Nephron progenitor cell (in vitro differentiated cells): ENCODE measurements around the gene GALNT18.

Source experiments
- DNase-seq: peaks from one replicate; pipeline ENCODE4 v3.0.0; 2021
- H3K27ac Mint-ChIP-seq: 2 replicates; pipeline ENCODE4 v1.8.0; 2021; ENCODE audit warnings: mild to moderate bottlenecking, moderate library complexity, mixed read lengths
- H3K27me3 Mint-ChIP-seq: 2 replicates; pipeline ENCODE4 v1.8.0; 2021; ENCODE audit warnings: mild to moderate bottlenecking, low read depth, mixed read lengths; ENCODE audit not compliant: poor library complexity
- H3K36me3 Mint-ChIP-seq: 2 replicates; pipeline ENCODE4 v1.8.0; 2021; ENCODE audit warnings: low read depth, mixed read lengths
- H3K4me1 Mint-ChIP-seq: 2 replicates; pipeline ENCODE4 v1.8.0; 2021; ENCODE audit warnings: mixed read lengths
- H3K4me3 Mint-ChIP-seq: 2 replicates; pipeline ENCODE4 v1.8.0; 2021; ENCODE audit warnings: mild to moderate bottlenecking, moderate library complexity, mixed read lengths
- H3K9me3 Mint-ChIP-seq: 2 replicates; pipeline ENCODE4 v1.8.0; 2021; ENCODE audit warnings: mild to moderate bottlenecking, moderate library complexity, mixed read lengths
- TF ChIP-seq, protein P1 (sequence below): fragments of 200-600 bp; sonication (generic); IDR thresholded peaks from 2 replicates; pipeline ENCODE4 v1.5.0; 2021; ENCODE audit warnings: antibody characterized with exemption

Gene GALNT18

DNA sequence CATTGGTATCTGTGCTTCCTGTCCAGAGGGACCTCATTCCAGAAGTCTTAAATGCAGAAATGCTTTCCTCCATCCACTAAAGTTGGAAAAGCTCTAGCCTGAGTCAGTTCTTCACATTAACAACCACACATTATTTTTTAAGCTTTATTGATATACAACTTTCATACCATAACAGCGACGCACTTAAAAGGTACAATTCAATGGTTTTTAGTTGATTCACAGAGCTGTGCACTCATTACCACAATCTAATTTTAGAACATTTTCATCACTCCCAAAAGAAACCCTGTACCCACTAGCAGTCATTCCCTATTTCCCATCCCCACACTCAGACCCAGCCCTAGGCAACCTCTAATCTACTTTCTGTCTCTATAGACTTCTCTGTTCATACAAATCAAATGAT lies 27.6 kb downstream of the GALNT18 start:
- no peak overlapping the region for H3K27ac Mint-ChIP-seq
- DNase-seq: no peak
- H3K4me3 Mint-ChIP-seq: no peak overlapping the region
- TF ChIP-seq, protein P1, sequence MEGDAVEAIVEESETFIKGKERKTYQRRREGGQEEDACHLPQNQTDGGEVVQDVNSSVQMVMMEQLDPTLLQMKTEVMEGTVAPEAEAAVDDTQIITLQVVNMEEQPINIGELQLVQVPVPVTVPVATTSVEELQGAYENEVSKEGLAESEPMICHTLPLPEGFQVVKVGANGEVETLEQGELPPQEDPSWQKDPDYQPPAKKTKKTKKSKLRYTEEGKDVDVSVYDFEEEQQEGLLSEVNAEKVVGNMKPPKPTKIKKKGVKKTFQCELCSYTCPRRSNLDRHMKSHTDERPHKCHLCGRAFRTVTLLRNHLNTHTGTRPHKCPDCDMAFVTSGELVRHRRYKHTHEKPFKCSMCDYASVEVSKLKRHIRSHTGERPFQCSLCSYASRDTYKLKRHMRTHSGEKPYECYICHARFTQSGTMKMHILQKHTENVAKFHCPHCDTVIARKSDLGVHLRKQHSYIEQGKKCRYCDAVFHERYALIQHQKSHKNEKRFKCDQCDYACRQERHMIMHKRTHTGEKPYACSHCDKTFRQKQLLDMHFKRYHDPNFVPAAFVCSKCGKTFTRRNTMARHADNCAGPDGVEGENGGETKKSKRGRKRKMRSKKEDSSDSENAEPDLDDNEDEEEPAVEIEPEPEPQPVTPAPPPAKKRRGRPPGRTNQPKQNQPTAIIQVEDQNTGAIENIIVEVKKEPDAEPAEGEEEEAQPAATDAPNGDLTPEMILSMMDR: no peak
- peaks cover 7% of the 10 kb centered on the region for H3K27me3 Mint-ChIP-seq
- no peaks in the 10 kb centered on the region for H3K36me3 Mint-ChIP-seq
- H3K4me1 Mint-ChIP-seq: peaks cover 21% of the 10 kb centered on the region
- no peaks in the 10 kb centered on the region for H3K9me3 Mint-ChIP-seq

DNA sequence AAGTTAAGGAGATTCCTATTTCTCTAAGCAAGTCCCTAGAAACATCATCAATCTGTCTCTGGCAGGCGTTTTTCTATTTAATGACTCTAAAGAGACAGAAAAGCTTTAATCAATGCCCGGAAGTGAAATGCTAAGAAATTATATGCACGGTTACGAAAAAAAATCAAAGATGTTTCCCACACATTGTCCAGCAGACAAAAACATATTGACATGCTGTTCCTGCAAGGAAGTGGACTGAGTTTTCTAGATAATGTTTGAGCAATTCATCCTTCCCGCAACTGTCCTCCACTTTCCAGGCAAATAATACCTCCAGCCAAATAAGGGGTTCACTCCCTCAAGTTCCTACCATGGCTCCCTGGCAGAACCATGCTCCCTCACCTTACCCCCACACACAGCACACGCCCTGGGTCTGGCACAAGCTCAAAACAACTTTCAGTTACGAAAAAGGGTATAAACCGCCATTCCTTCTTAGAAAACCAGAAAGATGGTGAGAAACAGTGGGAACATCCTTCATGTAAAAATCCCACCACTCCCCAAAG lies 29.6 kb downstream of the GALNT18 start:
- DNase-seq: no peak
- TF ChIP-seq, protein P1: no peak
- Mint-ChIP-seq H3K4me1 (peaks cover 35% of the 10 kb centered on the region), H3K27ac (no peak overlapping the region), H3K36me3 (no peaks in the 10 kb centered on the region), H3K27me3 (peaks cover 9% of the 10 kb centered on the region), H3K4me3 (no peak overlapping the region), H3K9me3 (no peaks in the 10 kb centered on the region)

DNA sequence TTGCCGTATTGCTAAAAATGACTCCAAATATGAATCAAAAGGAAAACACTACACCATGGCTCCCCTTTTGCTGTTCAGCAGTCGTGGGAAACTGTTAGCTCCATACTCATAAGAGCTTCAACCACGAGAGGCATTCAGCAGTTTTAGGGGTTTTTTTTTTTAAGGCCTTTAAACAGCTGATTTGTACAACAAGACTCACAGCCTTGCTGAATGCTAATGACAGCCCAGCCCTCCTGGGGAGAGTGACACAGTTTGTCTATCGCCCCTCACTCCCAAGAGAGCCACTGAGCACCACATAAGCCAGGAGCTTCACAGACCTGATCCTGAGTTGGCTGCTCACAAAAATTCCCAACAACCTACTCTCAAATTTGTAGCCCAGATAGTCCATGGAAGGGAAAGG lies 32.4 kb downstream of the GALNT18 start:
- peaks cover 36% of the 10 kb centered on the region for H3K4me1 Mint-ChIP-seq
- no peak overlapping the region for H3K4me3 Mint-ChIP-seq
- H3K9me3 Mint-ChIP-seq: no peaks in the 10 kb centered on the region
- DNase-seq: no peak
- no peaks in the 10 kb centered on the region for H3K36me3 Mint-ChIP-seq
- H3K27me3 Mint-ChIP-seq: peaks cover 9% of the 10 kb centered on the region
- H3K27ac Mint-ChIP-seq: peak overlapping the region; percentile 85
- TF ChIP-seq, protein P1: no peak

DNA sequence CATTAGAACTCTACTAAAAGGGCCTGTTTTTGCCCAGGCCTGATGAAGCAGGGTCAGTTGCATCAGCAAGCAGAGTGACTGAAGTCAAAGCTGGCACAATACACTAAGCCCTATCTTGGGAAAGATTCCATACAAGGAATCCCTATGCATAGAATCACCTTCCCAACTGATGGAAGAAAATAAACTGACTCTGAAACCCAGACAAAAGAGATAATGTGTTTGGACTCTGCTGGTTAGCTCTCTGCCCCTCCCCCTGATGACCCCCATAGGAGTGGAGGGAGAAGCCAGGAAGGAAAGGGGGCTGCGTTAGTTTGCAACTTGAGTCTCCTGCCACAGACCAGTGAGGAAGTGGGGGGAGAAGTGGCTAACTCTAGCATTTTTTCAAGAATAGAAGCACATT lies 32.9 kb downstream of the GALNT18 start:
- no peak for DNase-seq
- TF ChIP-seq, protein P1: no peak
- H3K9me3 Mint-ChIP-seq: no peaks in the 10 kb centered on the region
- no peaks in the 10 kb centered on the region for H3K36me3 Mint-ChIP-seq
- peak overlapping the region; percentile 85 for H3K27ac Mint-ChIP-seq
- H3K4me3 Mint-ChIP-seq: peak overlapping the region; percentile 30
- peaks cover 9% of the 10 kb centered on the region for H3K27me3 Mint-ChIP-seq
- peaks cover 42% of the 10 kb centered on the region for H3K4me1 Mint-ChIP-seq

DNA sequence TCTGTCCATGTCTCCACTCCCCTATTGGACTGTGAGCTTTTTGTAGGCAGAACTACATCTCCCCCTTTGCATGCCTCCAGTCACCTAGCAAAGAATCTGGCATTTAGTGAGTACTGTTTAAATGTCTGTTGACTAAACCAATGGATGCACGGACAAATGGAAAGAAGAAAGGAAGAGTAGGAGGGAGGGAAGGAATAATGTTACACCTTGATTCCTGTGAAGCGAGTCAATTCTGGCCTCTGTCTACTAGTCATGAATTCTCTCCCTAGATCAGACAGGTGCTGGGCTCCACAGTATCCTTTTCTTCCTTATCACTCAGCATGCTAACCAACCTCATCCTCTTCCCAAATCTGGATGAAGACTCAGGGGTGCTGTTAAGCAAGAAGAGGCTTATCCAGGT lies 33.6 kb downstream of the GALNT18 start:
- H3K9me3 Mint-ChIP-seq: no peaks in the 10 kb centered on the region
- no peak overlapping the region for H3K27ac Mint-ChIP-seq

DNA sequence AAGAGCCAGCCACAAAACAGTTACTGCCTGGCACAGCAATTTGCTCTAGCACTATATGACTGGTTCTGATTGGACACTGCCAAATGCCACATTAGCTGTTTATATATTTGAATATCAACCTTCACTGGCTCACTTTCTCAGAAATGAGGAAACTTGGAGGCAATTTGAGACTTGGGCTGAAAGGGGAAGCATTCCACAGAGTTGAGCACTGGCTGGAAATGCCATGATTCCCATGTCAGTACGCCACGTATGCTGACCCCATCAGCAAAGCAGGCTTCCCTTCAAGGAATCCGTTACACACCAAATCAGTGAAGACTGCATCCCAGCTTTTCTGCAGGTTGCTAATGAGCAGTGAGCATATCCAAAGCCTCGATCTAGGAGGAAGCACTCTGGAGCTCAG lies 34.7 kb downstream of the GALNT18 start:
- TF ChIP-seq, protein P1: no peak
- peaks cover 40% of the 10 kb centered on the region for H3K4me1 Mint-ChIP-seq
- H3K27me3 Mint-ChIP-seq: peaks cover 13% of the 10 kb centered on the region
- DNase-seq: no peak
- no peaks in the 10 kb centered on the region for H3K36me3 Mint-ChIP-seq
- no peak overlapping the region for H3K27ac Mint-ChIP-seq
- no peak overlapping the region for H3K4me3 Mint-ChIP-seq
- no peaks in the 10 kb centered on the region for H3K9me3 Mint-ChIP-seq

More for the DNA sequence above, 33.6 kb downstream of the GALNT18 start:
- H3K27me3 Mint-ChIP-seq: peaks cover 9% of the 10 kb centered on the region
- H3K36me3 Mint-ChIP-seq: no peaks in the 10 kb centered on the region
- H3K4me1 Mint-ChIP-seq: peaks cover 45% of the 10 kb centered on the region
- TF ChIP-seq, protein P1: no peak
- no peak for DNase-seq
- no peak overlapping the region for H3K4me3 Mint-ChIP-seq
